ENCODE measurements around the gene PRKCE. TPM values are rescaled to one million over a fixed set of nuclear protein-coding genes. Genes with fewer than 3 reads are reported as not detected.

The PRKCE gene
- total RNA-seq, 1 experiment from 2014 or later, result 21.7 TPM

- CTCF ChIA-PET, result no interaction called here
- DNase-seq, result no peak
- no peaks in the 10 kb centered on the region for H3K27me3 ChIP-seq (ENCODE audit: insufficient read depth, low read depth)
- H3K79me2 ChIP-seq (ENCODE audit: low read depth), result no peaks in the 10 kb centered on the region
- H3K4me1 ChIP-seq (replicated peaks; ENCODE audit: insufficient read depth), result peaks cover 18% of the 10 kb centered on the region
- no peak overlapping the region for H3K27ac ChIP-seq
- TF ChIP-seq EZH2 (IDR thresholded peaks at IDR 0.05; ENCODE audit: low read depth) (no peak), CTCF (conservative IDR thresholded peaks at IDR 0.05) (no peak)
- H3K4me2 ChIP-seq, result no peak overlapping the region
- no peaks in the 10 kb centered on the region; the same call in 1 of the 2 replicates for H3K9me2 ChIP-seq (ENCODE audit: insufficient read depth)
- H3F3A ChIP-seq (ENCODE audit: insufficient read depth, low read depth), result peaks cover 4% of the 10 kb centered on the region; the same call in 1 of the 2 replicates
- POLR2A ChIA-PET (ENCODE audit: unreplicated experiment), result no interaction called here
- intact Hi-C loops (cut with micrococcal nuclease; ENCODE audit: unreplicated experiment), result no loop called here
- H3K36me3 ChIP-seq (ENCODE audit: low read depth), result 0 out of 2 replicates have a peak, but pooled peaks cover 3% of the 10 kb centered on the region
- no TSS peak for BruUV-seq (replicated peaks)
- no peaks in the 10 kb centered on the region for H4K20me1 ChIP-seq (ENCODE audit: insufficient read depth)
- H3K4me3 ChIP-seq, result no peak overlapping the region
- no peaks in the 10 kb centered on the region for H3K9me3 ChIP-seq (ENCODE audit: insufficient read depth, low read depth)
- no peak overlapping the region for H2AFZ ChIP-seq
Observed at GRCh38 chr2:46150445-46150955, 499.0 kb downstream of the PRKCE start.

DNA sequence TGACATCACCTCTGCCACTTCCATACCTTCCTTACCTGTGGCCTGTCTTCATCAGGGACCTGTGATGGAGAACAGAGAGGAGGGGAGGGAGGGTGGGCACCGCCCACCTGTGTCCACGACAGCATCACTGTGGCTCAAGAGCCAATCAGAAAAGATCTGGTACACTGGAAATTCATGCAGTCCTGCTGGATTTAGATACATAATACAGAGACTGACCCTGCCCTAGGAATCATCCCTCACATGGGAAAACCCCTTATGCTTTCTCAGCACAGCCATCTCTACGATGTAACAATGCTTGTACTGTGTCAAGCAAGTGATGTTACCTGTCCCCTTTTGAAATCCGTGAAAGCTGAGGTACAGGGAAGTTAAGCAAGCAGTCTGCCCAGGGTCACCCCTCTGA is 500.1 kb downstream of the PRKCE start:
- Histone ChIP-seq H2AFZ (no peak overlapping the region), H3K27ac (no peak overlapping the region), H4K20me1 (ENCODE audit: insufficient read depth) (no peaks in the 10 kb centered on the region), H3K79me2 (ENCODE audit: low read depth) (no peaks in the 10 kb centered on the region), H3K4me3 (no peak overlapping the region), H3F3A (ENCODE audit: insufficient read depth, low read depth) (peaks cover 4% of the 10 kb centered on the region; the same call in 1 of the 2 replicates), H3K36me3 (ENCODE audit: low read depth) (0 out of 2 replicates have a peak, but pooled peaks cover 3% of the 10 kb centered on the region), H3K9me3 (ENCODE audit: insufficient read depth, low read depth) (no peaks in the 10 kb centered on the region), H3K9me2 (ENCODE audit: insufficient read depth) (no peaks in the 10 kb centered on the region; the same call in 1 of the 2 replicates), H3K4me2 (no peak overlapping the region), H3K27me3 (ENCODE audit: insufficient read depth, low read depth) (no peaks in the 10 kb centered on the region), H3K4me1 (replicated peaks; ENCODE audit: insufficient read depth) (peaks cover 18% of the 10 kb centered on the region)
- ChIA-PET POLR2A (ENCODE audit: unreplicated experiment) (interaction anchor here (0.6 kb wide), 1 partner anchor 49 kb away, joined by 3 read pairs; no protein-coding TSS in a partner anchor), CTCF (interaction anchor here (0.7 kb wide), 1 partner anchor 236 kb away, joined by 3 read pairs; no protein-coding TSS in a partner anchor)
- BruUV-seq (replicated peaks), result no TSS peak
- DNase-seq, result no peak
- intact Hi-C loops (cut with micrococcal nuclease; ENCODE audit: unreplicated experiment), result no loop called here
- TF ChIP-seq CTCF (conservative IDR thresholded peaks at IDR 0.05), result no peak
- TF ChIP-seq EZH2 (IDR thresholded peaks at IDR 0.05; ENCODE audit: low read depth), result no peak

DNA sequence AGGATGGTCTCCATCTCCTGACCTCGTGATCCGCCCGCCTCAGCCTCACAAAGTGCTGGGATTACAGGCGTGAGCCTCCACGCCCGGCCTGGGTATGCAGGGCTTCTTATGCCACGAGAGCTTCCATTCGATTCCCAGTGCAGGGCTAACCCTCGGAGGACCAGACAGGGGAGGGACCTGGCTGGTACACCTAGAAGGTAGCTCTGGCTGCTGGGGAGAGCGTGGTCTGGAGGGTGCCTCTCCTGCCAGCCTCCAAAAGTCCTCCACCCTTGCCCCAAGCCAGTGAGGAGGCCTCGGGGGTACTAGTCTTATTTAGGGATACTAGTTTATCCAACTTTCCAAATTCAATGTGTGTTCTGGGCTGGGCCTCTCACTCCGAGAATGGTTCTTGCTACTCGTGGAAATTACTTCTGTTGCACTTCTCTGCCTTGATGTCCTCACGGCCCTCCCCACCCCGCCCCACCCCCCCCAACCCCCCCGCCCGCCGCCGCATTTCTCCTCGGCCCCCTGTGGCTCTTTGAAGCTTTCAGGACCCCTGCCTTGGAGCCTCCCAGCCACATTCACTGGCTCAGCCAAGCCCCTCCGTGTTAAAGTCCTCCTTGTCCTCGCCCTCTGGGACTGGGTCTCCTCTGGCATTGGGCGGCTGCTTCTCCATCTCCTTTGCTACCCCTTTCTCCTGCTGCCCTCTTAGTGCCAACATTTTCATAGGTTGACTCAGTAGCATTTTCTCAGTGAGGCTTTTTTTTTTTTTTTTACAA is 502.7 kb downstream of the PRKCE start:
- no peaks in the 10 kb centered on the region for H3K36me3 ChIP-seq (ENCODE audit: low read depth)
- ChIA-PET POLR2A (ENCODE audit: unreplicated experiment) (interaction anchor here (0.7 kb wide), 1 partner anchor 1185 kb away, joined by 5 read pairs; no protein-coding TSS in a partner anchor), CTCF (no interaction called here)
- no TSS peak for BruUV-seq (replicated peaks)
- TF ChIP-seq EZH2 (IDR thresholded peaks at IDR 0.05; ENCODE audit: low read depth) (no peak), CTCF (conservative IDR thresholded peaks at IDR 0.05) (no peak)
- H3K9me3 ChIP-seq (ENCODE audit: insufficient read depth, low read depth), result no peaks in the 10 kb centered on the region
- no peaks in the 10 kb centered on the region for H3K9me2 ChIP-seq (ENCODE audit: insufficient read depth)
- H2AFZ ChIP-seq, result no peak overlapping the region
- no peak overlapping the region for H3K4me2 ChIP-seq
- no peaks in the 10 kb centered on the region; the same call in 1 of the 2 replicates for H3F3A ChIP-seq (ENCODE audit: insufficient read depth, low read depth)
- H3K4me1 ChIP-seq (replicated peaks; ENCODE audit: insufficient read depth), result peaks cover 24% of the 10 kb centered on the region
- DNase-seq, result no peak
- no peak overlapping the region for H3K27ac ChIP-seq
- H3K27me3 ChIP-seq (ENCODE audit: insufficient read depth, low read depth), result no peaks in the 10 kb centered on the region
- no peaks in the 10 kb centered on the region for H4K20me1 ChIP-seq (ENCODE audit: insufficient read depth)
- H3K79me2 ChIP-seq (ENCODE audit: low read depth), result no peaks in the 10 kb centered on the region
- intact Hi-C loops (cut with micrococcal nuclease; ENCODE audit: unreplicated experiment), result no loop called here
- no peak overlapping the region for H3K4me3 ChIP-seq
